ENCODE measurements around the gene EBI3.
A peak's percentile ranks its signal among the peaks of the same experiment; 100 is the strongest.
"Not testable (repeated sequence)": the region's sequence is repeated elsewhere in the genome, so short reads cannot be mapped to it uniquely, and the experiment has no call there.

EBI3 gene

GRCh38 chr19:4229179-4229931 lies at the start of gene EBI3:
Gene EBI3 (plus strand): TSS chr19:4229523. CDS start chr19:4229551, 28 bp downstream.
- DNase-seq, result no peak

DNA sequence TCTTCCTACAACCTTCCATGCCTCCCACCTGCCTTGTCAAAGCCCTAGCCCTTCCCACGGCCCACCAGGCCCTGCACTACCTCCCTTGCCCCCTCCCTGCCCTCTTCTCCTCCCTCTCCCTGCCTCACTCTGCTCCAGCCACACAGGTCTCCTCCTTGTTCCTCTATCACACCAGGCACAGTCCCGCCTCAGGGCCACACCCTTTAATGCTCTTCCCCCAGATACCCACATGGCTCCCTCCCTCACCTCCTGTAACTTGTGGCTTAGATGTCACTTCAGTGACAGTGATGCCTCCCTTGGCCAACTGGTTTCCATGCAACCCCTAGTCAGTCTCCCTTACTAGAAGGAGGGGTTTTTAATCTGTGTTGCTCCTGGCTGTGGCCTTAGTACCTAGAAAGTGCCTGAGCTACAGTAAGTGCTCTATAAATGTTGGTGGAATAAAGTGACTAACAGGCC lies 48.2 kb upstream of the EBI3 start:
- no peak for DNase-seq

DNA sequence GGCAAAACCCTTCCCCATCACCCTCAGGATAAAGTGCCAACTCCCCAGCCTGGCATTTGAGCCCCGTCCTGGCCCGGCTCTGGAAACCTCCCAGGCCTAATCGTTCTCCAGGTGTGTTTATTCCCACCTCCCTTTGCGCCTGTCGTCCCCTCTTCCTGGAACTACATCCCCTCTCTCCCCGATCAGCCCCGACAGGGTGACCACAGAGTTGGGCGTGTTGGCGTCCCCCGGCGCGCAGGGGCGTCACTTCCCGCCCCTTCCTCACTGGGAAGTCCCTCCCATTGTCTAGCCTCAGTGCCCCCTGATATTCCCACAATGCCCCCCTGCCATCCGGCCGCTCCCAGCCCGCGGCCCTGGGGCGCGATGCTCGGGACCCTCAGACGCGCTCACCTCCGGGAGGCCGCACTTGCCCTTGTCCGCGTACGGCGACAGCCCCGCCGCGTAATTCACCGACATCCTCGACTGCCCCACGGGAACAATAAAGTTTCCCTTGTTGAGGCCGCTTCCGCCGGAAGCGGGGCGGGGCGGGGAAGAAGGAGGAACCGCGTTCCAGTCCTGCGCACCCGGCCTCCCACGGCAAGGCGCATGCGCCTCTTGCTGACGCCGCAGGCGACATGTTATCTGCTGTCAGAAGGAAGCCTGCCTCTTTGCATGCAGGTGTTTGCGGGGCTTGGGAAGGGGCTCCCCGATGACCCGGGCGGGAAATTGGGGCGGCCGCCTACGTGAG lies 47.1 kb upstream of the EBI3 start, which contains the start of the genes ANKRD24 and SIRT6:
ANKRD24 (plus strand) TSS at position 606 of the 727 bp plus-strand sequence. CDS start 3,737 bp downstream, outside the sequence.
SIRT6 (minus strand) TSS at position 480 of the 727 bp plus-strand sequence; CDS start at position 456, 24 bp downstream.
- DNase-seq, result peak; percentile 84 to 97

DNA sequence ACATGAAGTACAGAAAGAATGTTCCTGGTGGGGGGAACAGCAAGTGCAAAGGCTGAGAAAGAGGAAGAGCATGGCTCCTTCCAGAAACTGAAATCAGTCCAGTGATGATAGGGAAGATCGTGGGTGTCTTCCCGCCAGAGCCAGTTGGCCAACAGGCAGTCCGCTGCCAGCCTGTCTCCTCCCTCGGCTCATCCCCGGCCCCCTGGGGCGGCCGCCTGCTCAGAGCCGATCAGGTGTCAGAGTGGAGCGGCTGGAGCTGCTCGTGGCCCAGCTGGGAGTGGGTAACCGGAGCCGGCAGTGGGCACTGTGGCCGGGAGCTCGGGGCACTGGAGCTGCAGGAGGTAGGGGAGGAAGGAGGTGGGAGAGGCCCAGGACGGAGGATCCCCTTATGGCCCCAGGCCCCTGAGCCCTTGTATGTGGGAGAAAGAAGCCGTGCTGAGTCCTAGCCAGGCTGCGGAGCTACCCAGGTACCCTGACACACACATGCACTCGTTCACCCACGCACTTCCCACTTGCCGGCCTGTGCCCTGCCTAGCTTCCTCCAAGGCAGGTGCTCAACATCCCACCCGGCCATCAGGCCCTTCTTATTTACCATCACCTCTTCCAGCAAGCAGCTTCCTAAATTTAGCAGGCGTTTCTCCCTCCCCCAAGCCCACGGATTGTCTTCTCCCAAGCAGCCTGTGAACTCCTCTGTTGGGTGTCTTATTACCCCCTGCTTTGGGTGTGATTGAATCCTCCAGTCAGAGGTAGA lies 45.2 kb upstream of the EBI3 start:
- peak; percentile 89 to 92 for DNase-seq

DNA sequence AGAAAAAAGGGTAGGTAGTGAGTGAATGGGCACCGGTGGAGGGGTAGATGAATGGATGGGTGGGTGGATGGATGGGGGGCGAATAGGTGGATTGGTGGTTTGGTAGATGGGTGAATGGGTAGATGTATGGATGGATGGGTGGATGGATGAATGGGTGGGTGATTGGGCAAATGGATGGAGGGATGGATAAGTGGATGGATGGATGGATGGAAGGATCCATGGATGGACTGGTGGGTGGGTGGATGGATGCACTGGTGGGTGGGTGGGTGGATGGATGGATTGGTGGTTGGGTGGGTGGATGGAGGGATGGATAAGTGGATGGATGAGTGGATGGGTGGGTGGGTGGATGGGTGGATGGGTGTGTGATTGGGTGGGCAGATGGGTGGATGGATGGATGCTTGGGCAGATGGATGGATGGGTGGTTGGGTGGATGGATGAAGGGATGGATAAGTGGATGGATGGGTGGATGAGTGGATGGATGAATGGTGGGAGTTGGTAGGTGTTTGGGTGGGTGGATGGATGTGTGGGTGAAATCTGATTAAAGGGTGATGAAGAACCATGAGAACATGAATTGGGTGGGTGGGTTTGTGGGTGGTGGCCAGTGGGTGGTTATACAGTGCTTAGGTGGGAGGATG lies 44.5 kb upstream of the EBI3 start:
- no peak for DNase-seq

DNA sequence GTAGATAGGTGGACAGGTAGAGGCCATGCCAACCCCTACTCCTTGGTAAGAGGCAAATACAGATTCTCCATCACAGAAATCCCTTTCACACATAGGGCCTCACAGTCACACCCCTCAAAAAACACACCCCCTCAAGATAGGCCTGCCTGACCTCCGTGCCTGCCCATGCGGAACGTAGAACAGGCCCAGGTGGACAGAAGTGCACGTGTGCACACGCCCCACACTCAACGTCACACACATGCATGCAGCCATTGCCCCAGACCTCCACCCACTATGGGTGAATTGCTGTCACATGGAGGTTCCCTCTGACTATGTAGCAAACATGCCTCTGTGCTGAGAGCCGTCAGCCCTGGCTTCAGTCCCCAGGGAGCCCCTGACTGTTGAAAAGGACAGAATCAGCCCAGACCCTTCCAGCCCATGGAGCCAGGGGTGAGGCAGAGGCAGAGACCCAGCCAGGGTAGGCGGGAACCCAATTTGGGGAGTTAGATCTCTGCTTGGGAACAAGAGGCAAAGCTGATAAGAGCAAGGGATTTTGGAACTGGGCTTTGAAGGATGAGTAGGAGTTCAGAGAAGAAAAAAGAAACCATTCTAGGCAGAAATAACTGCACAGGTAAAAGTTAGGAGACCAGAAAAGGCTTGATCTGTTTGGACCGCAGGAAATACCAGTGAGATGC lies 43.8 kb upstream of the EBI3 start:
- DNase-seq, result no peak

GRCh38 chr19:4186087-4186993 lies 43.0 kb upstream of the EBI3 start:
- DNase-seq, result peak; percentile 73 to 79

GRCh38 chr19:4187313-4188122 lies 41.8 kb upstream of the EBI3 start:
- DNase-seq, result no peak

GRCh38 chr19:4189641-4190040 lies 39.7 kb upstream of the EBI3 start:
- DNase-seq, result no peak

- DNase-seq, result not testable (repeated sequence)
Measured at GRCh38 chr19:4192537-4192936, 36.8 kb upstream of the EBI3 start.

DNA sequence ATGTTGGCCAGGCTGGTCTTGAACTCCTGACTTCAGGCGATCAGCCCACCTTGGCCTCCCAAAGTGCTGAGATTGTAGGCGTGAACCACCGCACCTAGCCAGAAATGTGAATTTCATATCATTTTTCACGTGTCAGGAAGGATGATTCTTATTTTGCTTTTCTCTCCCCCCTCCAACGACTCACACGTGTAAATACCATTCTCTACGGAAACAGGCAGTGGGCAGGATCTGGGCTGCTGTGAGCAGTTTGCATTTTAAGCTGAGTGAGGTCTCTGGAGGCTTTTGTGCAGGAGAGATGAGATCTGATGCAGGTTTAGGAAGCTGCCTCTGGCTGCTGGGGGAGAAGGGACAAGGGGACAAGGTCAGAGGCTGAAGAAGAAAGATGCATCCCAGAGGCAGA lies 35.0 kb upstream of the EBI3 start:
- no peak for DNase-seq

DNA sequence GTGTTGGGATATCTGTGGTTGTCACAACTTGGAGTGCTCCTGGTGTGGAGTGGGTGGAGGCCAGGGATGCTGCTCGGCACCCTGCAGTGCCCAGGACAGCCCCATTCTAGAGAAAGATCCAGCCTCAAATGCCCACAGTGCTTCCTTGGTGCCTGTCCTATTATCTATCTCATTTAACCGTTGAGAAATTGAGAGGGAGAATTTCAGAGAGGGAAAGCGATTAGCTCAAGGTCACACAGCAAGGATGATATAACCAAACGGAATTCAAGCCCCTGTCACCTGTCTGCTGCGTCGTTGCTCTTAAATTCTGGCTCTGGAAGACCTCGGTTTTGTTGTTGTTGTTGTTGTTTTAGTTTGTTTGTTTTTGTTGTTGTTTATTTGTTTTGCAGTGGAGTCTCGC lies 33.3 kb upstream of the EBI3 start:
- no peak for DNase-seq

- no peak for DNase-seq
Measured at GRCh38 chr19:4196587-4197148, 32.7 kb upstream of the EBI3 start.

GRCh38 chr19:4197228-4197624 lies 32.1 kb upstream of the EBI3 start:
- no peak for DNase-seq

DNA sequence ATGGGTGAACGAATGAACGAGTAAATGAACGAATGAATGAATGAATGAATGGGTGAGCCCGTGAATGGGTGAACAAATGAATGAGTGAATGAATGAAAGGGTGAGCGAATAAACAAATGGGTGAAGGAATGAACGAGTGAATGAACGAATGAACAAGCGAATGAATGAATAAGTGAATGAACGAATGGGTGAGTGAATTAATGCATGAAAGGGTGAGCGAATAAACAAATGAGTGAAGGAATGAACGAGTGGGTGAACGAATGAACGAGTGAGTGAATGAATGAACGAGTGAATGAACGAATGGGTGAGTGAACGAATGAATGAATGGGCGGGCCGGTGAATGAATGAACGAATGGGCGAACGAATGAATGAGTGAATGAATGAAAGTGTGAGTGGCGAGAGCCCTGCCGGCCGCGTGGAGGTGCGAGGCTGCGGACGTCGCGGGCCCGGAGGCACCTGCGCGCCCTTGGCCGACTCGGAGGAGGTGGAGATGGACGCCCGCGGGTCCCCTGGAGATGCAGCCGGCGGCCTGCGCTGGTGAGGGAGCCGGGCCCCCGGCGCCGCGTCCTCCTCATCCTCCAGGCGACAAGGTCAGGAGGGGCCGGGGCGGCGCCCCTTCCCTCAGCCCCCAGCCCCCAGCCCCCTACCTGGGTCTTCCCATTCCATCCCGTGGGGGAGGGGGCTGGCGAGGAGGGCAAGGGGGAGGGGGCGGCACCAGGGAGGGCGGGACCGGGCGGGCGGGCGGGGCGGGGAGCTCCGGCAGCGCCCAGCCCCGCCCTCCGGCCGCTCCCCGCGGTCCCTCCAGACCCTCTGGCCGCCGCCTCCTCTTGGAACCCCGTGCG lies 31.5 kb upstream of the EBI3 start:
- peak in 1 of 2 experiments; percentile 29 for DNase-seq

DNA sequence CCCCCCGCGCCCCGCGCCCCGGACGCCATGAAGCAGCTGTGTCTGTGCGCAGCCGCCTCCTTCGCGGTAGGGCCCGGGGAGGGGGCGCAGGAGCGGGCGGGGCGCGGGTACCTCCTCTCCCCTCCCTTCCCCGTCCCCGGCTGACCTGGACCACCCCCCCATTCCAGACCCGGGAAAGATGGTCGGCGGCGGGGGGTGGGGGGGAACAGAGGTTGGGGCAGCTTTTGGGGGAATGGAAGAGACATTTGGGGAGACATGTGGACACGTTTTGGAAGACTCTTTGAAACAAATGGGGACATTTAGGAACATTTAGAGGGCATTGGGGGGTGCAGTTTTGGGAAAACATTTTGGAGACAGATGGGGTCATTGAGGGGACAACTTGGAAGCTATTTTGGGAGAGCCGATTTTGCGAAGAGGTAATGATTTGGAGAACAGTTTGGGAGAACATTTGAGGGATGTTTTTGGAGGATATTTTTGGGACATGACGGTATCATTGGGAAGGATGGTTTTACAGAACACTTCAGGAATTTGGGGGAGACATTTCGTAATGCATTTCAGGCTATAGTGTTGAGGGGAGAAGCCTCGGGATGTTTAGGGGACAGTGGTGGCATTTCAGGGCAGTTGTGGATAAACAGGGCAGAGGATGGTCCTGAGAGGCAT lies 30.7 kb upstream of the EBI3 start:
- DNase-seq, result no peak

DNA sequence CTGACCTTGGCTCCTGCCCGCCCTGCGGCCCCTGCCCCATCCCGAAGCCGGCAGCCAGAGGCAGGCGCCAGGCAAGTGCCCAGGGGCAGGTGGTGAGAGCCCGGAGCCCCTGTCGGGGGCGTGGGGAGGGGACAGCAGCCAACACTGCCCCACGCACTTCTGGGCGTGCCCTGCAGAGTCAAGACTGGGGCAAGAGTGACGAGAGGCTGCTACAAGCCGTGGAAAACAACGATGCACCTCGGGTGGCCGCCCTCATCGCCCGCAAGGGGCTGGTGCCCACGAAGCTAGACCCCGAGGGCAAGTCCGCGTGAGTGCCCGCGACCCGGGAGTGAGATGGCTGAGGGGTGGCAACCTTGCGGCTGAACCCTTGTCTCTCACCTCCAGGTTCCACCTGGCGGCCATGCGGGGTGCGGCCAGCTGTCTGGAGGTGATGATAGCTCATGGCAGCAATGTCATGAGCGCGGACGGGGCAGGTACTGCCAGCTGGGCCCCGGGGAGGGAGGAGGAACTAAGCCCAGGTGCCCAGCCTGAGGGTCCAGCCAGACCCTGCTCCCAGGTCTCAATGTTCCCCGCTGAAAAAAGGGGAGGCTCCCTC lies 29.5 kb upstream of the EBI3 start:
- DNase-seq, result peak in 1 of 2 experiments; percentile 42

Data from NCI-H524 (cell line).